Fibroblast of lung (primary cell): ENCODE measurements around the gene CFAP46. TPM values are rescaled to one million over a fixed set of nuclear protein-coding genes. Genes with fewer than 3 reads are reported as not detected.

Source experiments
- DNase-seq, 2 donors: peaks; one replicate each; pipeline versions ENCODE4 v3.0.0 to v3.0.0-alpha.2; 2010; ENCODE audit warnings: low read depth in 2 of 2
- H2AFZ ChIP-seq: 2 replicates; pipeline ENCODE4 v1.5.1; 2012; ENCODE audit warnings: low read length, control low read depth, inconsistent platforms
- H3K27ac ChIP-seq: 2 replicates; pipeline ENCODE4 v1.5.1; 2011; ENCODE audit warnings: low read length, control low read depth; ENCODE audit not compliant: insufficient read depth
- H3K27me3 ChIP-seq: 2 replicates; pipeline ENCODE4 v1.5.1; 2011; ENCODE audit warnings: mild to moderate bottlenecking, low read length; ENCODE audit not compliant: control insufficient read depth, insufficient read depth
- H3K36me3 ChIP-seq: 2 replicates; pipeline ENCODE4 v1.5.1; 2011; ENCODE audit warnings: low read length; ENCODE audit not compliant: control insufficient read depth, insufficient read depth
- H3K4me1 ChIP-seq: 2 replicates; pipeline ENCODE4 v1.5.1; 2011; ENCODE audit warnings: low read length; ENCODE audit not compliant: control insufficient read depth, insufficient read depth; ENCODE audit errors: extremely low read depth
- H3K4me2 ChIP-seq: 2 replicates; pipeline ENCODE4 v1.5.1; 2011; ENCODE audit warnings: low read length, control low read depth; ENCODE audit not compliant: insufficient read depth; ENCODE audit errors: extremely low read depth
- H3K4me3 ChIP-seq, 4 experiments: fragments of 200-600 bp in 1 of 4; sonication (generic) in 1 of 4; replicated peaks in 1 of 4; 2 replicates each; pipeline ENCODE4 v1.5.1; 2011 to 2016; ENCODE audit warnings: low read length in 4 of 4, low read depth in 3 of 4, mild to moderate bottlenecking in 3 of 4, control low read depth in 2 of 4, inconsistent platforms in 1 of 4, mixed read lengths in 1 of 4; ENCODE audit not compliant: insufficient read depth in 1 of 4; ENCODE audit errors: control extremely low read depth in 1 of 4
- H3K79me2 ChIP-seq: 2 replicates; pipeline ENCODE4 v1.5.1; 2012; ENCODE audit warnings: mild to moderate bottlenecking, low read length, inconsistent platforms; ENCODE audit not compliant: control insufficient read depth, insufficient read depth
- H3K9ac ChIP-seq: 2 replicates; pipeline ENCODE4 v1.5.1; 2011; ENCODE audit warnings: mild to moderate bottlenecking, low read length, control low read depth; ENCODE audit not compliant: insufficient read depth
- H3K9me3 ChIP-seq: 2 replicates; pipeline ENCODE4 v1.5.1; 2012; ENCODE audit warnings: low read depth, low read length; ENCODE audit not compliant: control insufficient read depth, insufficient read depth
- H4K20me1 ChIP-seq: 2 replicates; pipeline ENCODE4 v1.5.1; 2011; ENCODE audit warnings: low read length; ENCODE audit not compliant: control insufficient read depth, insufficient read depth; ENCODE audit errors: extremely low read depth
- CTCF ChIP-seq, 2 donors: IDR thresholded peaks in 1 of 2; conservative IDR thresholded peaks in 1 of 2; 1 replicate in 1 of 2; 2 replicates in 1 of 2; pipeline ENCODE4 v1.5.1; 2011 to 2012; ENCODE audit warnings: low read length in 2 of 2, control low read depth in 1 of 2, inconsistent platforms in 1 of 2, low read depth in 1 of 2, mild to moderate bottlenecking in 1 of 2
- EZH2 ChIP-seq: IDR thresholded peaks from 2 replicates; pipeline ENCODE4 v1.5.1; 2012; ENCODE audit warnings: low read length, control low read depth, mild to moderate bottlenecking; ENCODE audit errors: missing control alignments
- polyA plus RNA-seq, 2 donors: library from polyadenylated mRNA; depleted of rRNA in 1 of 2; stranded (reverse) in 1 of 2; unstranded in 1 of 2; fragments of >200 nt; gene quantifications; 2 replicates each; pipeline ENCODE4 v1.2.1, GENCODE V29; 2011 to 2012; ENCODE audit warnings: missing spikeins in 1 of 2
- total RNA-seq: library from RNA; depleted of rRNA; stranded (reverse); fragments of >200 nt; gene quantifications from 2 replicates; pipeline ENCODE4 v1.2.1, GENCODE V29; 2014

CFAP46 gene
- total and polyA plus RNA-seq, 2 donors (not counting 1 experiment from before 2014, with no cell fraction given), result 0.25 to 0.66 TPM

DNA sequence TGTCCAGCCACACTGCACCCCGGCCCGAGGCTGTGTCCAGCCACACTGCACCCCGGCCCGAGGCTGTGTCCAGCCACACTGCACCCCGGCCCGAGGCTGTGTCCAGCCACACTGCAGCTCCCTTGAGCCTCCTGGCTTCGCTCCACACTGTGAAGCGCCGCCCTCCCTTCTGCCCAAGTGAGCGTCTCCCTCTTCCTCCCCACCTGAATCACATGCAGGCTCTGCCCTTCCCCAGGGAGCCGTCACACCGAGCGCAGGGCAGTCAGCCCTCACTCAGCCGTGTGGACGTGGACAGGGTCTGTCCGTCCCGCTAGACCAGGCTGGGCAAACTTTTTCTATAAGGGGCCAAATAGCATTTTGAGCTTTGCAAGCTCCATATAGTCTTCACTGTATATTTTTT lies 27.6 kb downstream of the CFAP46 start:
- no peak for DNase-seq
- Histone ChIP-seq H3K4me3 (no peak overlapping the region), H3K9me3 (no peaks in the 10 kb centered on the region), H3K4me2 (no peak overlapping the region), H3K79me2 (no peaks in the 10 kb centered on the region), H3K27me3 (no peaks in the 10 kb centered on the region), H3K9ac (no peak overlapping the region), H3K36me3 (no peaks in the 10 kb centered on the region), H3K4me1 (no peaks in the 10 kb centered on the region), H3K27ac (no peak overlapping the region), H4K20me1 (no peaks in the 10 kb centered on the region), H2AFZ (no peak overlapping the region)
- TF ChIP-seq CTCF (conservative IDR thresholded peaks at IDR 0.05 in 1 of 2, IDR thresholded peaks at IDR 0.05 in 1 of 2; ENCODE audit: low read depth in 1 of 2, low read length in 2 of 2) (no peak), EZH2 (no peak)

DNA sequence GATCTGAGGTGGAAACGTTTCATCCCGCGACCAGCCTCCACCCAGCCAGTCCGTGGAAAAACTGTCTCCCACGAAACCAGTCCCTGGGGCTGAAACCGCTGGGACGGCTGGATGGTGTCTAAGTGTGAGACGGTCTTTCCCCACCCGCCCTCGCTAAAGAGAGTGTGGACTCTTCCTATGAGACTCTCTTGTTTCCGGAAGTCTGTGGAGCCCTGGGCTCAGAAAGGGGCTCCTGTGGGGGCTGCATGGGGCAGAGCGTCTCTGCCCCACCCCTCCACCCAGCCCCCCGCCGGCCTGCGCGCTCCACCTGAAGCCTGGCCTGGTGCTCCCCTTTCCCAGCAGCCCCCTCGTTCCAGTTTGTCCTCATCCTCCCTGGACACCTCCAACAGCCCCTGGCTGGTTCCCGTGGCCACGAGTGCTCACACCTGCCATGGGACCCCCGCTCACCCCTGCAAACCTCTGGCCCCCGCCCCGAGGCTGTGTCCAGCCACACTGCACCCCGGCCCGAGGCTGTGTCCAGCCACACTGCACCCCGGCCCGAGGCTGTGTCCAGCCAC lies 28.7 kb downstream of the CFAP46 start:
- no peaks in the 10 kb centered on the region for H3K79me2 ChIP-seq
- no peak overlapping the region for H3K4me3 ChIP-seq
- no peaks in the 10 kb centered on the region for H3K4me1 ChIP-seq
- no peak for DNase-seq
- H3K36me3 ChIP-seq, result no peaks in the 10 kb centered on the region
- no peak overlapping the region for H3K27ac ChIP-seq
- H4K20me1 ChIP-seq, result no peaks in the 10 kb centered on the region
- no peak overlapping the region for H2AFZ ChIP-seq
- H3K27me3 ChIP-seq, result no peaks in the 10 kb centered on the region
- TF ChIP-seq EZH2 (no peak), CTCF (conservative IDR thresholded peaks at IDR 0.05 in 1 of 2, IDR thresholded peaks at IDR 0.05 in 1 of 2; ENCODE audit: low read depth in 1 of 2, low read length in 2 of 2) (no peak)
- no peak overlapping the region for H3K9ac ChIP-seq
- H3K9me3 ChIP-seq, result no peaks in the 10 kb centered on the region
- no peak overlapping the region for H3K4me2 ChIP-seq

DNA sequence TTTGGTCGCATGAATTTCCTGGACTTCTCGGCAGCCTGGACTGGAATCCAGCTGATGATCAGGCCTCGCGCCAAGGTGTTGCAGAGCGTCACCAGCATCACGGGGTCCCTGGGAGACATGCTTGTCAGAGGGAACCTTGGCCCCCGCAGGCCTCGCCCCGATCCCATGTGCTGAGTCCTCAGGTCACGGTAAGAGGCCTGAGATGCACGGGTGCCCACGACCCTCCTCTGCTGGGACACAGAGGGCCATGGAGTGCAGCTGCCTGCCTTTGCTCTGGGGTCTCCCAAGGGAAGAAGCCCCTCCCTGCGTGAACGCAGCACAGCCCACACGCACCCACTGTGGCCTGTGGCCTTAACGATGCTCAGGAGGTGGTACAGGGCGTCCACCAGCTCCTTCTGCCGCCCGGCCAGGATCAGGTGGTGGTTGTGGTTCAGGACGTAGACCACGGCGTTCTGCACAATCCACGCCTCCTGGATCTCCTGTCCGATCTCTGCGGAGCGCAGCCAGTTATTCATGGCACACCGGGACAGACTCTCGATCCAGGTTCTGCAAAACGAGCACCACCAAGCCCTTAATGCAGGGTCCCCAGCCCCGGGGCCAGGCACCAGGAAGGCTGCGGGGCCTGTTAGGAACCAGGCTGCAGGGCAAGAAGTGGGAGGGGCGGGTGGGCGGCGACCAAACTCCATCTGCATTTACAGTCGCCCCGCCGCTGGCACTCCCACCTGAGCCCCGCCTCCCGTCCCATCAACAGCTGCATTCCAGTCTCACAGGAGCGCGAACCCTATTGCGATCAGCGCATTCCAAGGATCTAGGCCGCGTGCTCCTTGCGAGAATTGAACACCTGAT lies 29.4 kb downstream of the CFAP46 start:
- H3K79me2 ChIP-seq, result no peaks in the 10 kb centered on the region
- H3K4me1 ChIP-seq, result no peaks in the 10 kb centered on the region
- H3K27ac ChIP-seq, result no peak overlapping the region
- TF ChIP-seq EZH2, result no peak
- no peak for TF ChIP-seq CTCF (conservative IDR thresholded peaks at IDR 0.05 in 1 of 2, IDR thresholded peaks at IDR 0.05 in 1 of 2; ENCODE audit: low read depth in 1 of 2, low read length in 2 of 2)
- H3K27me3 ChIP-seq, result no peaks in the 10 kb centered on the region
- no peak overlapping the region for H3K4me3 ChIP-seq
- no peaks in the 10 kb centered on the region for H3K9me3 ChIP-seq
- no peak overlapping the region for H3K9ac ChIP-seq
- no peak for DNase-seq
- no peak overlapping the region for H2AFZ ChIP-seq
- no peak overlapping the region for H3K4me2 ChIP-seq
- no peaks in the 10 kb centered on the region for H3K36me3 ChIP-seq
- H4K20me1 ChIP-seq, result no peaks in the 10 kb centered on the region
